Measurements from ENCODE around the gene NTRK2.
A peak's percentile ranks its signal among the peaks of the same experiment; 100 is the strongest.

NTRK2 gene

GRCh38 chr9:84785792-84786547 is 116.4 kb downstream of the NTRK2 start:
- no peak for DNase-seq

- DNase-seq, result no peak
Observed at GRCh38 chr9:84788803-84789462, 119.4 kb downstream of the NTRK2 start.

GRCh38 chr9:84789463-84789830 is 119.9 kb downstream of the NTRK2 start:
- no peak for DNase-seq

- DNase-seq, result no peak
Observed at GRCh38 chr9:84791643-84792042, 122.1 kb downstream of the NTRK2 start.

GRCh38 chr9:84793251-84793650 is 123.7 kb downstream of the NTRK2 start:
- DNase-seq, result no peak

- DNase-seq, result no peak
Observed at GRCh38 chr9:84794981-84795637, 125.6 kb downstream of the NTRK2 start.

- DNase-seq, result no peak
Observed at GRCh38 chr9:84796404-84796803, 126.9 kb downstream of the NTRK2 start.

GRCh38 chr9:84799251-84799650 is 129.7 kb downstream of the NTRK2 start:
- no peak for DNase-seq

- DNase-seq, result no peak
Observed at GRCh38 chr9:84804951-84805694, 135.6 kb downstream of the NTRK2 start.

GRCh38 chr9:84807431-84807830 is 137.9 kb downstream of the NTRK2 start:
- no peak for DNase-seq

- peak in 1 of 2 experiments; percentile 21 for DNase-seq
Observed at GRCh38 chr9:84807870-84808390, 138.4 kb downstream of the NTRK2 start.

GRCh38 chr9:84808416-84808815 is 138.9 kb downstream of the NTRK2 start:
- DNase-seq, result no peak

GRCh38 chr9:84811072-84811750 is 141.7 kb downstream of the NTRK2 start:
- DNase-seq, result no peak

- DNase-seq, result no peak
Observed at GRCh38 chr9:84811751-84812074, 142.2 kb downstream of the NTRK2 start.

- DNase-seq, result no peak
Observed at GRCh38 chr9:84812355-84812754, 142.8 kb downstream of the NTRK2 start.

- no peak for DNase-seq
Observed at GRCh38 chr9:84812847-84813246, 143.3 kb downstream of the NTRK2 start.

- no peak for DNase-seq
Observed at GRCh38 chr9:84815554-84815953, 146.0 kb downstream of the NTRK2 start.

GRCh38 chr9:84817038-84817437 is 147.5 kb downstream of the NTRK2 start:
- no peak for DNase-seq

GRCh38 chr9:84818791-84819190 is 149.3 kb downstream of the NTRK2 start:
- DNase-seq, result no peak

- DNase-seq, result peak; percentile 17 to 28
Observed at GRCh38 chr9:84819491-84819991, 150.0 kb downstream of the NTRK2 start.

- DNase-seq, result no peak
Observed at GRCh38 chr9:84821431-84821830, 151.9 kb downstream of the NTRK2 start.

- DNase-seq, result no peak
Observed at GRCh38 chr9:84822589-84823233, 153.2 kb downstream of the NTRK2 start.
